Neural progenitor cell (in vitro differentiated cells): Measurements from ENCODE around the gene DNAAF5. TPM values are rescaled to one million over a fixed set of nuclear protein-coding genes. Genes with fewer than 3 reads are reported as not detected.

Experiments used
- DNase-seq: peaks from one replicate; pipeline ENCODE4 v3.0.0-alpha.2; 2016; ENCODE audit warnings: low spot score
- H2AFZ ChIP-seq: fragments of 200-600 bp; sonication (generic); replicated peaks from 2 replicates; pipeline ENCODE4 v1.6.1; 2016; ENCODE audit warnings: antibody characterized with exemption
- H3F3A ChIP-seq: fragments of 200-600 bp; sonication (generic); 2 replicates; pipeline ENCODE4 v1.6.1; 2016; ENCODE audit warnings: antibody characterized with exemption, low read depth
- H3K27ac ChIP-seq: fragments of 200-600 bp; sonication (generic); 2 replicates; pipeline ENCODE4 v1.5.1; 2016; ENCODE audit warnings: mild to moderate bottlenecking
- H3K27me3 ChIP-seq: fragments of 200-600 bp; sonication (generic); 2 replicates; pipeline ENCODE4 v1.6.1; 2016; ENCODE audit warnings: mild to moderate bottlenecking, moderate library complexity
- H3K36me3 ChIP-seq: fragments of 200-600 bp; sonication (generic); 2 replicates; pipeline ENCODE4 v1.5.1; 2016
- H3K4me1 ChIP-seq: fragments of 200-600 bp; sonication (generic); 2 replicates; pipeline ENCODE4 v1.6.1; 2016; ENCODE audit warnings: mixed run types
- H3K4me2 ChIP-seq: fragments of 200-600 bp; sonication (generic); 2 replicates; pipeline ENCODE4 v1.6.1; 2016
- H3K4me3 ChIP-seq: fragments of 200-600 bp; sonication (generic); 2 replicates; pipeline ENCODE4 v1.5.1; 2016
- H3K79me2 ChIP-seq: fragments of 200-600 bp; sonication (generic); 2 replicates; pipeline ENCODE4 v1.6.1; 2016; ENCODE audit warnings: low read depth
- H3K9ac ChIP-seq: fragments of 200-600 bp; sonication (generic); 2 replicates; pipeline ENCODE4 v1.6.1; 2016
- H3K9me3 ChIP-seq: fragments of 200-600 bp; sonication (generic); 2 replicates; pipeline ENCODE4 v1.5.1; 2016; ENCODE audit warnings: low read depth
- H4K20me1 ChIP-seq: fragments of 200-600 bp; sonication (generic); 2 replicates; pipeline ENCODE4 v1.6.1; 2016; ENCODE audit warnings: low read depth
- H3K27ac Mint-ChIP-seq: 3 replicates; pipeline ENCODE4 v1.8.0; 2021; ENCODE audit warnings: mixed read lengths
- H3K27me3 Mint-ChIP-seq: 2 replicates; pipeline ENCODE4 v1.8.0; 2022; ENCODE audit warnings: low read depth, mild to moderate bottlenecking, inconsistent platforms, moderate library complexity, mixed read lengths; ENCODE audit not compliant: insufficient read depth
- H3K36me3 Mint-ChIP-seq: 3 replicates; pipeline ENCODE4 v1.8.0; 2021; ENCODE audit warnings: mixed read lengths
- H3K4me1 Mint-ChIP-seq: 3 replicates; pipeline ENCODE4 v1.8.0; 2021; ENCODE audit warnings: mixed read lengths
- H3K4me3 Mint-ChIP-seq: 3 replicates; pipeline ENCODE4 v1.8.0; 2021; ENCODE audit warnings: mild to moderate bottlenecking, moderate library complexity, mixed read lengths
- H3K9me3 Mint-ChIP-seq: 3 replicates; pipeline ENCODE4 v1.8.0; 2020; ENCODE audit warnings: mixed read lengths
- CTCF ChIP-seq: fragments of 200-600 bp; sonication (generic); IDR thresholded peaks from 2 replicates; pipeline ENCODE4 v1.5.1; 2017; ENCODE audit warnings: antibody characterized with exemption, mild to moderate bottlenecking
- EZH2 ChIP-seq: fragments of 200-600 bp; sonication (generic); IDR thresholded peaks from 2 replicates; pipeline ENCODE4 v1.6.1; 2017; ENCODE audit warnings: antibody characterized with exemption, mild to moderate bottlenecking, moderate library complexity
- EZH2phosphoT487 ChIP-seq: fragments of 200-600 bp; sonication (generic); IDR thresholded peaks from 2 replicates; pipeline ENCODE4 v1.6.1; 2017; ENCODE audit warnings: antibody characterized with exemption
- total RNA-seq: library from RNA; depleted of rRNA; stranded (reverse); fragments of >200 nt; gene quantifications from 2 replicates; pipeline ENCODE4 v1.2.3, GENCODE V29; 2015; ENCODE audit warnings: low replicate concordance

DNAAF5 gene
- total RNA-seq, 1 donor from 2014 or later, result 23.5 TPM

DNA sequence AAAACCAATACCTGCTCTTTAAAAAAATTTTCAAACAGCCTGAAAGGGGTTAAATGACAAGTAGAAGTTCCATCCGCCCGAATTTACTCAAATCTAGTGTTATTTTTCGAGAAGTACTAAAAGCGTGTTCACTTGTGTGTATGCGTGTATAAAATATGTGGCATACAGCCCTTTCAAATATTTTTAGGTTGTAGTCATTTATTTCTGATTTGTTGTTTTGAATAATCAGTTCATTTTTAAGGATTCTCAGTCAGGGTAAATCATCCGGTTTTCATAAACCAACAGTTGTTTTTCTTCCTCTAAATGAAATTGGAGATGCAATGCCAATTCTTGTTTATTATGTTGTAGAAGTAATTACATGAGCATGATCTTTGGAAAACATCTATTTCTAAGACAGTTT, 98.9 kb downstream of the DNAAF5 start:
- no peak overlapping the region for H3K27ac ChIP-seq
- Mint-ChIP-seq H3K9me3 (no peaks in the 10 kb centered on the region), H3K4me1 (peaks cover 20% of the 10 kb centered on the region), H3K27ac (no peak overlapping the region), H3K27me3 (peaks cover 4% of the 10 kb centered on the region), H3K36me3 (peaks cover 14% of the 10 kb centered on the region), H3K4me3 (no peak overlapping the region)
- H2AFZ ChIP-seq, result no peak overlapping the region
- no peak overlapping the region for H3K4me3 ChIP-seq
- H3K9ac ChIP-seq, result no peak overlapping the region
- H3K36me3 ChIP-seq, result no peaks in the 10 kb centered on the region
- no peaks in the 10 kb centered on the region for H3F3A ChIP-seq
- peaks cover 100% of the 10 kb centered on the region for H3K79me2 ChIP-seq
- no peaks in the 10 kb centered on the region for H3K27me3 ChIP-seq
- H3K9me3 ChIP-seq, result no peaks in the 10 kb centered on the region
- TF ChIP-seq EZH2, result no peak
- no peak for TF ChIP-seq CTCF
- no peak for TF ChIP-seq EZH2phosphoT487
- H3K4me2 ChIP-seq, result no peak overlapping the region
- H4K20me1 ChIP-seq, result peaks cover 85% of the 10 kb centered on the region
- DNase-seq, result no peak
- H3K4me1 ChIP-seq, result no peaks in the 10 kb centered on the region

DNA sequence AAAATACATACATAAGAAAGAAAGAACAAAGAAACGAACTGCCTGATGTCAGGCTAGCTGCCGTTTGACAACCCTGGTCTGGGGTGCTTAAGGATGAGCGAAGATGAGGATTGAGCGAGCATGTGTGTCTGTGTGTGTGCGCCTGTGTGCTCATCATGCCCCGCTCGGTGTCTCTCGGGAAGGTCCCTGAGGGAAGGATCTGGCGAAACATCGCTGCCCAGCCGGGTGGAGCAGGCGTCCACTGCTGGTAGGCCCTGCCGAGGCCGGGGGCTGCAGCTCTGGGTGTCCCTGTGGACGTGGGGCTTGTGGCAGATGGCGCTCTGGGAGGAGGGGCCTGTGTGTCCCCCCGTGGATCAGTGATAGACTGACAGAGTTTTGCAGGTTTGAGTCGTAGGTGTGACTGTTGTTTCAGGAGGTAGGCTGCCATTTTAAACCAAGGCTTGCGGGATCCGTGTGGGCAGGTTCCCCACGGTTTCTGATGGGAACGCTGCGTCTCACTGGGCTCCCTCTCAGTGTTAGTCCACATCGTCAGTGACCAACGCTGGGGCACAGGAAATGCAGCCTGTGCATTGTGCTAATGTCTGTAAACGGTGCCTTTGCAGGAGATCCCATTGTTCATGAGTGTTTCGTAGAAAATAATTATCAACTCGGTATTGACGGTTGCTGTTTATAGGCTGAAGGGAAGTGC, 99.9 kb downstream of the DNAAF5 start:
- Mint-ChIP-seq H3K27me3 (peaks cover 4% of the 10 kb centered on the region), H3K9me3 (no peaks in the 10 kb centered on the region), H3K27ac (peak overlapping the region; percentile 54), H3K4me1 (peaks cover 15% of the 10 kb centered on the region), H3K4me3 (no peak overlapping the region), H3K36me3 (peaks cover 14% of the 10 kb centered on the region)
- Histone ChIP-seq H3K79me2 (peaks cover 100% of the 10 kb centered on the region), H3K27me3 (no peaks in the 10 kb centered on the region), H3K36me3 (no peaks in the 10 kb centered on the region), H3K4me2 (no peak overlapping the region), H3K27ac (no peak overlapping the region), H3K4me3 (no peak overlapping the region), H2AFZ (no peak overlapping the region), H3K9ac (no peak overlapping the region), H3K4me1 (no peaks in the 10 kb centered on the region), H3K9me3 (no peaks in the 10 kb centered on the region), H4K20me1 (peaks cover 81% of the 10 kb centered on the region), H3F3A (no peaks in the 10 kb centered on the region)
- TF ChIP-seq EZH2 (no peak), CTCF (no peak)
- no peak for DNase-seq

DNA sequence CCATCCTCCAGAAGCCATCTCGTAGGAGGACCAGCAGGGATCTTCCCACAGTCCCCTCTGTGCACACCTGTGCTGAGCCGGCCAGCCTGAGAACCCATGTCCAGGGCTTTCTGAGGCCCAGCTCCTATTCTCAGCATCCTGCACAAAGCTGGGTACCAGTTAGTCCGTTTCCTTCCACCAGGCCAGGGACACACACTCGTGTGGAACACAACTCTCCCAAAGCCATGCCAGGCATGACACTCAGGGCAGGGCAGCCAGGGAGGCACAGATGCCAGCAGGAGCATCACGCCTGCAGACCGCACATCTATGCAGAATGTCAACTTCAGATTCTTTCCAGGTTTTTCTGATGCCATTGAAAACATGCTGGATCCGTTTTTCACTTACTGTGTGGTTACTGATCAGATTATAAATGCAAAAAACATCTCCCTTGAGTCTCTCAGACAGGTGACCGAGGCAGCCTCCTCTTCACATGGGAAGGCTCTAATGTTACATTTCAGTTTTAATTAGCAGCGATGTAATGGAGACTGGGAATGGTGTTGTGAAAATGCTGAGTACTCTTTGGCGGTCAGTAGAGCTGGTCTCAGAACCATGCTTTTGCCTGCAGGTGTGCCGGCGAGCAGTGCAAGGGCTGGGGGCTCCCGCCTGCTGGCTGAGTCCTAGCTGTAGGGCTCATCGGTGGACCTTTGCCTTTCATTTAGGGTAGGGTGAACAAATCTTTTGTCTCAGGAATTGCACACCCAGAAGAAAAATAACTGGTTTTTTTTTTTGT, 102.5 kb downstream of the DNAAF5 start:
- no peak for TF ChIP-seq EZH2phosphoT487
- TF ChIP-seq EZH2, result no peak
- no peak for TF ChIP-seq CTCF
- H4K20me1 ChIP-seq, result peaks cover 75% of the 10 kb centered on the region

More for the DNA sequence above, 102.5 kb downstream of the DNAAF5 start:
- Histone ChIP-seq H3K4me2 (no peak overlapping the region), H3K36me3 (no peaks in the 10 kb centered on the region), H3K27ac (no peak overlapping the region), H3F3A (no peaks in the 10 kb centered on the region), H3K9me3 (no peaks in the 10 kb centered on the region), H3K27me3 (no peaks in the 10 kb centered on the region), H3K4me3 (no peak overlapping the region), H3K4me1 (no peaks in the 10 kb centered on the region), H2AFZ (no peak overlapping the region), H3K79me2 (peaks cover 100% of the 10 kb centered on the region), H3K9ac (no peak overlapping the region)
- Mint-ChIP-seq H3K4me1 (peaks cover 19% of the 10 kb centered on the region), H3K27me3 (peaks cover 2% of the 10 kb centered on the region), H3K36me3 (peaks cover 8% of the 10 kb centered on the region), H3K4me3 (no peak overlapping the region), H3K9me3 (no peaks in the 10 kb centered on the region), H3K27ac (no peak overlapping the region)
- DNase-seq, result no peak
